ENCODE results near the gene GGTA1.
"Not testable (repeated sequence)": the region's sequence is repeated elsewhere in the genome, so short reads cannot be mapped to it uniquely, and the experiment has no call there.

Gene GGTA1

GRCh38 chr9:121498487-121499176 is 1.0 kb downstream of the GGTA1 start:
- peak; percentile 41 for DNase-seq (ENCODE audit: low spot score)

GRCh38 chr9:121498150-121498486 is 1.5 kb downstream of the GGTA1 start:
- peak; percentile 83 for DNase-seq (ENCODE audit: low spot score)

- no peak for DNase-seq (ENCODE audit: low spot score)
Observed at GRCh38 chr9:121495976-121496375, 3.7 kb downstream of the GGTA1 start.

GRCh38 chr9:121494192-121494591 is 5.5 kb downstream of the GGTA1 start:
- DNase-seq (ENCODE audit: low spot score), result no peak

GRCh38 chr9:121491111-121491510 is 8.5 kb downstream of the GGTA1 start:
- no peak for DNase-seq (ENCODE audit: low spot score)

GRCh38 chr9:121489344-121489743 is 10.3 kb downstream of the GGTA1 start:
- no peak for DNase-seq (ENCODE audit: low spot score)

- DNase-seq (ENCODE audit: low spot score), result no peak
Observed at GRCh38 chr9:121486043-121486442, 13.6 kb downstream of the GGTA1 start.

GRCh38 chr9:121485623-121486022 is 14.0 kb downstream of the GGTA1 start:
- DNase-seq (ENCODE audit: low spot score), result no peak

GRCh38 chr9:121484651-121485446 is 14.8 kb downstream of the GGTA1 start:
- DNase-seq (ENCODE audit: low spot score), result no peak

GRCh38 chr9:121483473-121484031 is 16.1 kb downstream of the GGTA1 start:
- DNase-seq (ENCODE audit: low spot score), result no peak

GRCh38 chr9:121483049-121483448 is 16.6 kb downstream of the GGTA1 start:
- no peak for DNase-seq (ENCODE audit: low spot score)

GRCh38 chr9:121478816-121479676 is 20.6 kb downstream of the GGTA1 start:
- no peak for DNase-seq (ENCODE audit: low spot score)

GRCh38 chr9:121476156-121476555 is 23.5 kb downstream of the GGTA1 start:
- DNase-seq (ENCODE audit: low spot score), result no peak

GRCh38 chr9:121474231-121474947 is 25.3 kb downstream of the GGTA1 start:
- DNase-seq (ENCODE audit: low spot score), result no peak

- no peak for DNase-seq (ENCODE audit: low spot score)
Observed at GRCh38 chr9:121473229-121473628, 26.4 kb downstream of the GGTA1 start.

- no peak for DNase-seq (ENCODE audit: low spot score)
Observed at GRCh38 chr9:121472446-121472845, 27.2 kb downstream of the GGTA1 start.

- DNase-seq (ENCODE audit: low spot score), result no peak
Observed at GRCh38 chr9:121466142-121466541, 33.5 kb downstream of the GGTA1 start.

- DNase-seq (ENCODE audit: low spot score), result no peak
Observed at GRCh38 chr9:121464968-121465367, 34.7 kb downstream of the GGTA1 start.

- no peak for DNase-seq (ENCODE audit: low spot score)
Observed at GRCh38 chr9:121463026-121463807, 36.4 kb downstream of the GGTA1 start.

GRCh38 chr9:121459513-121459912 is 40.1 kb downstream of the GGTA1 start:
- no peak for DNase-seq (ENCODE audit: low spot score)

- DNase-seq (ENCODE audit: low spot score), result not testable (repeated sequence)
Observed at GRCh38 chr9:121458449-121458848, 41.2 kb downstream of the GGTA1 start.

Measured in AG08395 (cell line).